HG03280 (cell line): Measurements from ENCODE around the gene PDE4C.

Experiments
- ATAC-seq: cut with Tn5 transposase; IDR thresholded peaks from one replicate; pipeline ENCODE4 v1.9.1; 2021; ENCODE audit warnings: mild to moderate bottlenecking, moderate library complexity; ENCODE audit not compliant: unreplicated experiment

The PDE4C gene

DNA sequence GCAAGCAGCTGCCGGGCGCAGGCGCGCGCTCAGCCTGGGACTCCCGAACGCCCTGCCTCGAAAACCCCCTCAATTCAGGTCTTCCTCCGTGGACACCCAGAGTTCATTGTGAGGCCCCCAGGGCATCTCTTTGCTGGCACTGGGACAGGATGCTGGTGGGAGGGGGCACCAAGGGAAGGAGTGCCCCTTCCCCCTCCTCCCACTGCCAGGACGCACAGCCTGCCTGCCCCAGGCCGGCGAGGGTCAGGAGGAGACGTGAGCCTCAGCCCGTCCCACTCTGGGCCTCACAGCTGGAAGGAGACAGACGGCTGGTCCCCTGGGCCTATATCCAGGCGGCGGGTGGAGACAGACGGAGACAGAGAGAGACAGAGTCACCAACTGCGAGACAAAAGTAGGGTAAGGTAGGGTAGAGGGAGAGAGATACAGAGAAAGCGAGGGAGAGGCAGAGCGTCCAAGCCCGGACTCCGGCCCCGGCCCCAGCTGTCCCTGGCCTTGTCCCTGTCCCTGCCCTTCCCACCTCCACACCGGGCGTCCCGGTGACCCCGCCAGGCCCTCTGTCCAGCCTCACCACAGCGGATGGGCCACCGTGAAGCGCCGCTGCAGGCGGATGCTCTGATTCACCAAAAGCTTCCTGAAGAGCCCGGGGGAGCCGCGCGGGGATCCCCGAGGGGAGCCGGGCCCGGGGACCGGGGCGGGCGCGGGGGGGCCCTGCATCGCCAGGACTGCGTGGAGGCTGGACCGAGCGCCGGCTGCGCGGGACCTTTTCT, at the start of gene PDE4C:
Gene PDE4C, minus strand, starts transcription at position 737 of the 767 bp plus-strand sequence. Its CDS starts 23 bp downstream, at position 714.
- no peak for ATAC-seq

DNA sequence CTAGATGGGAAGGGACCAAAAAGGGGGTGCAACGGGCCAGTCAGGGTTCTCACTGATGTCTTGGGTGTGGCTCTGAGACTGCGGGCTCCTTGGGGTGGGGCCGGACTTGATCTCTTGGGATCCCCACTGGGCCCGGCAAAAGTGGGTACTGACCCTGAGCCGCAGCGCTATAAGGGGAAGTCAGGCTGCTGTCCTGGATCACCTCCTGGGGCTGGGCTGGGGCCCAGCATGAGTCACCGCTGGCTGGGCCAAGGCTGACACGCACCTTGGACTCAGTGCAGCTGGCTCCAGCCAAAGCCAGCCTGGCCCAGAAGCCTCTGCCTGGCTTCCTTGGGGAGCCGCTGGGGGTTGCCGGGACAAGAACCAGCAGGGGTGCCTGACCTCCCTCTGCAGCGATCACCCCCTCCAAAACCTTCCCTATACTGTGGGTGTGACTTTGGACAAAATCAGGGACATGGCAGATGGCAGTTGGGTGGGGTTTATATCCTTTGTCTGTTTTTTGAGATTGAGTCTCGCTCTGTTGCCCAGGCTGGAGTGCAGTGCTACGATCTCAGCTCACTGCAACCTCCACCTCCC, 48.6 kb upstream of the PDE4C start:
- ATAC-seq, result no peak

DNA sequence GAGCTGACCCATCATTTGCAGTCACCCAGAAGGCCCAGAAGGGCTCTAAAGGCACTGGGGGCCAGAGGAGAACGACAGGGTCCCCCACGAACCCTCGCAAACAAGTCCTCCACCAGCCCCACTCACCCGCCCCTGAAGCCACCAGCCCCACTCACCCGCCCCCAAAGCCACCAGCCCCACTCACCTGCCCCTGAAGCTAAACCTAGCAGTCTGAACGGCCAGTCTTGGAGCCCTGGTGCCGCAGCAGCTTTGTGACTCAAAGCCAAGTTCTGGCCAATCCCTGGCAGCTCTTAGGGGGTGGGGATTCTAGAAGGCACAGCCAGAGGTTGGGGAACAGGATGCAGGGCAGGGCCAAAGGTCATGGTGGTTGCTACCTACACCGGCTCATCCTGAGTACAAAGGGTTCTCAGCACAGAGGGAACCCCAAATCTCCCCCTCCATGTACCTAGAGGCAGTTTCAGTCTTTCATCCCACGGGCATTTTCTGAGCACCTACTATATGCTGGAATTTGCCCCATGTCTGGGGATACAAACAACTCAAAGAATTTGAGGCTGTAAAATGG, 48.1 kb upstream of the PDE4C start, which contains the start of gene IQCN:
Gene IQCN, minus strand, starts transcription at position 234 of the 562 bp plus-strand sequence. CDS start 4,974 bp downstream, outside the sequence.
- no peak for ATAC-seq

DNA sequence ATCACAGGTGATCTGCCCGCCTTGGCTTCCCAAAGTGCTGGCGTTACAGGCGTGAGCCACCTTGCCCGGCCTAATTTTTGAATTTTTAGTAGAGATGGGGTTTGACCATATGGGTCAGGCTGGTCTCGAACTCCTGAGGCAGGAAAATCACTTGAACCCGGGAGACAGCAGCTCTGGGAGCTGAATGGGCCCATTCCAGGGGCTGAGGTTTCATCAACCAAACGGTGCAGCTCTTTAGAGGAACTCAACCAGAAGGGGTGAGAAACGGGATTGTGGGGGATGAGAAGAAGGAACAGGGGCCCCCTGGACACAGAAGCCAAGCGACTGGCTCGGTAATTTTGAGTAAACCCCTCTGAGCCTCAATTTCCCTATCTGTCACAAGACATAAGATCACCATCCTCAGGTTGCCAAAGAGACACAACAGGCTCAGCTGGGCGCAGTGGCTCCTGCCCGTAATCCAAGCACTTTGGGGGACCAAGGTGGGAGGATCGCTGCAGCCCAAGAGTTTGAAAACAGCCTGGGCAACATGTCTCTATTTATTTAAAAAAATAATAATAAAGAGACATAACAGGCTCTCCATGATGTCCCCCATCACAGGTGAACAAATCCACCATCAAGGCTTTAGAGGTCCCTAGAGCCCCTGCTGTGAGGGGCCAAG, 47.5 kb upstream of the PDE4C start:
- no peak for ATAC-seq

DNA sequence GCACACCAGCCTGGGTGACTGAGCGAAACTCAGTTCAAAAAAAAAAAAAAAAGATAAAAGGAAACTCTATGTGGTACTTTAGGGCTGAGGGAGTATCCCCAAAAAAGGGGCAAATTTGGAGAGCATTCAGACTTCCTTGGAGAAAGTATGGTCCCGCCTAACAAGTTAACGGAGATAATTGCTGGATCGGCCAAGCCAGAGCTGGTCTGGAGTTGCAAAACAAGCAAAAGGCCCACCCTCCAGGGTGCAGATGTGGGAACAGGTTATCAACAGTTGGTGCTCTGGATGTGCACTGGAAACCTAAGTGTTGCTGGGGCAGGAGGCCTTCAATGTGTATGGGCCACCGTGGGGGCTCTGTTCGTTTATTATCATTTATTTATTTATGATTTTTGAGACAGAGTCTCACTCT, 45.2 kb upstream of the PDE4C start:
- ATAC-seq, result no peak

DNA sequence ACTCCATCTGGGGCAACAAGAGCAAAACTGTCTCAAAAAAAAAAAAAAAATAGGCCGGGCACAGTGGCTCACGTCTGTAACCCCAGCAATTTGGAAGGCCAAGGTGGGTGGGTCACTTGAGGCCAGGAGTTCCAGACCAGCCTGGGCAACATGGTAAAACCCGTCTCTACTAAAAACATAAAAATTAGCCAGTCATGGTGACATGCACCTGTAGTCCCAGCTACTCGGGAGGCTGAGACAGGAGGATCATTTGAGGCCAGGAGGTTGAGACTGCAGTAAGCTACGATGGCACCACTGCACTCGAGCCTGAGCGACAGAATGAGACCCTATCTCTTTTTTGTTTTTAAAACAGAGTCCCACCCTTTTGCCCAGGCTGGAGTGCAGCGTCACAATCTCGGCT, 44.1 kb upstream of the PDE4C start:
- no peak for ATAC-seq

DNA sequence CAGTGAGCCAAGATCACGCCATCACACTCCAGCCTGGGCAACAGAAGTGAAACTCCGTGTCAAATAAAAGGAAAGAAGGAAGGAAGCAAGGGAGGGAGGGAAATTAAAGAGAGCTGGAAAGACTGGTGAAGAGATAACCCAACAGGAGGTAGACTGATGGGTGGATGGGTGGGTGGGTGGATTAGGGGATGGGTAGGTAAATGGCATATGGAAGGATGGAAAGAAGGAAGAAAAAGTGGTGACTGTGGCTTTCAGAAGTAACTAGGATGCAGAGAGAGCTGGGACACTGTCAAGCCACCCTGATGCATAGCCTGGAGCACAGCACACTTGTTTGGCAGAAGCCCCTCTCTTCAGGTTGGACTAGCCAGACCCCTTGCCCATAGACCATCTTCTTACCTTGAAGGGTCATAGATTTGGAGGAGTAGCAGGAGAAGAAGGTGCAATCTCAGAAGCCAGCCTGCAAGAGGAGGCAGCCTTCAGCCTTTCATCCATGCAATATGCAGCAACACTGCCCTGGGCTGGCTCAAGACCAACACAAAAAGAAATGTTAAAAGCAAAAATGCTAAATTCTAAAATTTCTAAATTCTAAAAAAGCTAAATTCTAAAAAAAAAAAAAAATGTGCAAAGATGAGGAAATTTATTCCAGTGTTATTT, 43.0 kb upstream of the PDE4C start:
- no peak for ATAC-seq

DNA sequence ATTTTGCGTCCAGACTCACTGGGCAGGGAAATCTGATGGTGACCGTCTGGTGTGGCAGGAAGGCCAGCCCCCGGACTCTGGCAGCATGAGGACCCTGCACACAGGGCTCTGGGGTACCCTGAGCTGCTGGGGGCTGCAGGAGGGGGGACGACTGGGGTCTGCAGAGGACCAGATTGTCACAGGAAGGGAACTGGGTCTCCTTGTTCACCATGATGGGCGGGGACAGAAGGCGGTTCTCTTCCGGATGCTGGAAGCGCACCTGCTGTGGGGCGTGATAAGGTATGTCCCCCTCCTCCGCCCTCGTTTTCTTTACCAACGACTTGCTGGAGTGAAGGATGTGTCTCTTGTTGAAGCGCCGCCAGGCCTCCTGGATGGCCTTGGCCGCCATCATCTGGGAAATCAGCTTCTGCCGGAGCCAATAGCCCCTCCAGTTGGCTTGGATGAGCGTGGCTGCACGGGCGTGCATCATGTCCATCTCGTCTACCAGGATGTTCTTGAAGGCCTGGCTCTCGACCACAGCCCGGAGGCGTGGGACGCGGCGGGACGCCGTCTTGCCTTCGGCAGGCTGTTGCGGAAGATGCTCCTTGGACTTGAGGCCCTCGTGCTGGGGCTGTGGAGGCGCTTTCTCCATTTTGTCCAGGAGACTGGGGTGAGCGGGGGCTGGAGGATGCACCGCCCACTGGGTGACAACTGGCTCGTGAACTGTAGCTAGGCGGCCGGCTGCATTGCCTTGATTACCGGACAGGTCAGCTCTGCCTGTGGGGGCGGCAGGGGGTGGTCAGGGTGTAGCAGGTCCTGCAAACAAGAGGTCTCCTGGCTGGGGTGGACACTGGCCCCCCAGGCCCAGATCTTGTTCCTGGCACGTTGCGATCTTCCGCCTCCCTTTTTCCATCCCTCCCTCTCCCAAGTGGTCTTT, 40.8 kb upstream of the PDE4C start:
- ATAC-seq, result no peak

DNA sequence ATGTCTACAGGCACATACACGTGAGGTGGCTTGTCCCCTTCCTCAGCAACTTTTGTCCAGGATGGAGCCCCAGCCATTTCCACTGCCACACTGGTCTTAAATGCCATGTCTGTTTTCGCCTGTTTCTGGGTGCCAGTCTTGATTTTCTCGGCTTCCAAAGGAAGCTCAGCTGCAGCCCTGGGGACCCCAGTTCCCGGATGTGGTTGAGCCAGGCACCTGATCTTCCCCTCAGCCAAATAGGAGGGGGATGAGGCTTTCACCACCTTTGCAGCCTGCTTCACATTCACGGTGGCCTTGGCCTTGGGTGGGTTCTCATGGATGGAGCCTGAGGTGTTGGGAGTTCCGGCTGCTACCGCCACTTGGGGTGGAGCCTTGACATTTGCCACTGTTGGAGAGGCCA, 39.3 kb upstream of the PDE4C start:
- ATAC-seq, result no peak

DNA sequence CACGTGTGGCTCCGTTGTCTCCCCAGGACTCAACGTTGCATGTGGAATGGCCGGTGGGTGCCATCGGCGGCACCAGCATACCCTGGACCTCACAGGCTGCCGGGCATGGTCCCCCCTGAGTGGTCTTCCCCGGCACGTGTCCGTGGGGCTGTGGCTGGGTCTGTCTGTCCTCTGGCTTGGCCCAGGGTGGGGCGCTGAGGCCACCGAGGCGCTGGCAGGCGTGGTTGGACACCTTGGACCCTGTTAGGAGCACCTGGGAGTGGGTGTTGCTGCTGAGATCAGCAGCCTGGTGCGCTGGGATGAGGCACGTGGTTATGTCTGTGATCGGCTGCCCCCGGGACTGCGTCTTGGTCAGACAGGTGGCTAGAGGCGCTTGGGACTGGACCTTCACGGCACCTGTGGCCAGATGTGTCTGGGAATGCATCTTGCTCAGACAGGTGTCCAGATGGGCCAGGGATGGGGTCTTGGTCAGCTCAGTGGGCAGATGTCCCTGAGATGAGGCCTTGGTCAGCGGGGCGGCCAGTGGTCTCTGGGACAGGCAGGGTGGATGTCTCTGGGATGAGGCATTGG, 38.8 kb upstream of the PDE4C start:
- ATAC-seq, result no peak

DNA sequence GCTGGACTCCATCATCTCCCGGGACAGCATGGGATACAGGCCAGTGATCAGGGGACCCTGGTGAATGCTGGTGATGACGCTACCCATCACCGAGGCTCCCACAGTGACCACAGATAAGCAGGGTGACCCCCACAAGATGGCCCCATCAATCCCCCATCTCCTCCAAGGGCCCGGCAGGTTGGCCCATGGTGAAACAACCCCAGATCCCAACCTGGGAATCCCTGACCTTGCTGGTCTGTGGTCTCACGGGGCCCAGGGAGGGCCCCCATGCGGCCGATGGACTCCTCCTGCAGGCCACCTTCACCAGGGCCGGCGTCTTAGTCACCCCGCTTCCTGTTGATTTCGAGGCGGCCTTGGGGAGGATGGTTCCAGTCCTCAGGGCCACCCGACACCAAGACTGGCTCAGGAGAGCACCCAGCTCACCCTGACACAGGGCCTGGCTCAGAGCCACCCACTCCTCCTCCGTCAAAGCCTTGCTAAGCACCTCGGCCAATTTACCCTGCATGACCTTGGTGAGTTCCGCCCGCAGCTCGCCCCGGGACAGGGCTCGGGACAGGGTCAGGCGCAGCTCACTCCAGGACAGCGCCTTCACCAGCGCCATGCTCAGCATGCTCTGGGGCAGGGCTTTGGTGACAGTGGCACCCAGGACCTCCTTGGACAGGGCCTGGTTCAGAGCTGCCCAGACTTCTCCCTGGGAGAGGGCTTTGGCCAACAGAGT, 38.1 kb upstream of the PDE4C start:
- ATAC-seq, result no peak

DNA sequence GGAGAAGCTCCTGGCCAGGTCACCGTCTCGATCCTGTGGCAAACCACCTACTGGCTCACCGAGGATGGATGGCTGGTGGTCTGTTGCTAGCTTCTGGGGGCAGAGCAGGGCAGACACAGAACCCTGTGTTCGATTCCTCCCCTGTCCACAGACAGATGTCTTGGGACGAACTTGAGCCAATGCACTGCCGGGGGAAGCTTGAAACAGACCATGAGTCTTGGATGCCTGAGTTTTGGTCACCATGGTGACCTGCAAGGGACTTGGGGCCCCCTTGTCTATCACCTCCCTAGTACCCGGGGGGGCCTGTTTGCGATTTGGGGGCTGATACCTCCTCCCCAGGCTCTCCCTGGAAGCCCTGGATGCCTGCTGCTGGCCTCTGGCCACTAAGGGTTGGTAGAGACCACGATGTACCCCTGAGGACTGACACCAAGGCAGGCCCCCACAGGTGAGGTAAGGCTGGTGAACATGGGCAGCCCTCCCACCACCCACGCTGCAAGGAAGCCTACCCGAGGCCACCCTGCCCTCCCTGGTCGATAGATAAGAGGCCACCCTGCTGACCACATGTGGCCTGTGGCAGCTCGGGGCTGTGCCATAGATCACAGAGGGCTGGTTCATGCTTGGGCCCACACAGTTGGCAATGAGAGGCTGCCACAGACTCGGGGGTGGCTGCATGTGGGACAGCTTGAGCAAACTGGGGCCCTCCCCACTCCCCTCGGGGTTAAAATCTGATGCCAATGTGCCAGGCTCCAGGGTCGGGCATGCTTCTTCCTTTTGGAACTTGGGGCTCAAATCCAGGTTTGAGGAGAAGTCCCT, 37.3 kb upstream of the PDE4C start:
- no peak for ATAC-seq

DNA sequence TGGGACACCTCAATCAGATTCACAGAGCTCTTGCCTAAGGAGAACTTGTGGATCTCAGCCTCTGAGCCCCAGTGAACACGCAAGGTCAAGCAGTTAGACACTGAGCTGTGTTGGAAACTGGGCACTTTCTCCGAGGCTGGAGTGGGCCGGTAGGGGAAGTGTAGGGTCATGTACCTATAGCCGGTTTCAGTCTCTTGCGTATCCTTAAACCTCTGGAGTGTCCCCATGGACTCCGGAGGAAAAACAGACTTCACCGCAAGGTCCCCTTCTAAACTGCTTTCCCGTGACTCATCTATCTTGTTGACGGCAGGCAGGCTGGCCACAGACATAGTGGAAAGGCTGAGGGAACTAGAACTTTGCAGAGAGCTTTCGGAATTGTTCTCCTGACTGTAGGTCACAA, 36.7 kb upstream of the PDE4C start:
- ATAC-seq, result no peak

DNA sequence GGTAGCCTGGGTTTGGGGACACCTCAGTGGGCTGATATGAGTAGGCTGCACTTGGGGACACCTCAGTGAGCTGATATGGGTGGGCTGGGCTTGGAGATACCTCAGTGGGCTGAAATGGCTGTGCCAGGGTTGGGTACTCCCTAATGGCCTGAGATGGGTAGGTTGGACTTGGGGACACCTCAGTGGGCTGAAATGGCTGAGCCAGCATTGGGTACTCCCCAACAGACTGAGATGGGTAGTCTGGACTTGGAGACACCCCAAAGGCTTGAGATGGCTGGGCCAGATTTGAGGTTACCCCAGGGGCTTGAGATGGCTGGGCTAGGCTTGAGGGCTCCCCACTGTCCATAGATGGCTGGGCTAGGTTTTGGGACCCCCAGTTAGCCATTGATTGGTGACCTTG, 35.9 kb upstream of the PDE4C start:
- no peak for ATAC-seq

DNA sequence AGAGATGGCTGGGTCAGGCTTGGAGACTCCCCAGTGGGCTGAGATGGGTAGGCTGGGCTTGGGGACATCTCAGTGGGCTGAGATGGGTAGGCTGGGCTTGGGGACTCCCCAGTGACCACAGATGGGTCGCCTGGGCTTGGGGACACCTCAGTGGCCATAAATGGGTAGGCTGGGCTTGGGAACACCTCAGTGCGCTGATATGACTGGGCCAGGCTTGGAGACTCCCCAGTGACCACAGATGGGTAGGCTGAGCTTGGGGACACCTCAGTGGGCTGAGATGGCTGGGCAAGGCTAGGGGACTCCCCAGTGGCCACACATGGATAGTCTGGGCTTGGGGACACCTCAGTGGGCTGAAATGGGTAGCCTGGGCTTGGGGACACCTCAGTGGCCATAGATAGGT, 35.2 kb upstream of the PDE4C start:
- ATAC-seq, result no peak

DNA sequence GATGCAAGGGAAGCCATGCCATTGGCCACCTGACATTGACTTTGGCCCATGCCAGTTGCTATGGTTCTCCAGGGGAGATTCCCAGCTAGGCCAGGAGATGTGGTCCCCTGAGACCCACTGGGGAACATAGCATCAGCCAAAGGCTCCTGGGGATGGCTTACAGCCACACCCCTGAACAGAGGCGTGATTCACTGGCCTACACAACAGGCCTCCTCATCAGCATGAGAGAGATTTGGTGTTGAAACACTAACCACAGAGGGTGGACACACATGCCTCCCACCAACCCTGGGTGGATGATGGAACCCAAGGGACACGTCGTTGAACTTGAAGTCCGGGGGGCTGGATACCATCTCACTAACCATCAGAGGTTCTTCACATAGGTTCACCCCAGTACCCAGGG, 33.7 kb upstream of the PDE4C start:
- no peak for ATAC-seq

DNA sequence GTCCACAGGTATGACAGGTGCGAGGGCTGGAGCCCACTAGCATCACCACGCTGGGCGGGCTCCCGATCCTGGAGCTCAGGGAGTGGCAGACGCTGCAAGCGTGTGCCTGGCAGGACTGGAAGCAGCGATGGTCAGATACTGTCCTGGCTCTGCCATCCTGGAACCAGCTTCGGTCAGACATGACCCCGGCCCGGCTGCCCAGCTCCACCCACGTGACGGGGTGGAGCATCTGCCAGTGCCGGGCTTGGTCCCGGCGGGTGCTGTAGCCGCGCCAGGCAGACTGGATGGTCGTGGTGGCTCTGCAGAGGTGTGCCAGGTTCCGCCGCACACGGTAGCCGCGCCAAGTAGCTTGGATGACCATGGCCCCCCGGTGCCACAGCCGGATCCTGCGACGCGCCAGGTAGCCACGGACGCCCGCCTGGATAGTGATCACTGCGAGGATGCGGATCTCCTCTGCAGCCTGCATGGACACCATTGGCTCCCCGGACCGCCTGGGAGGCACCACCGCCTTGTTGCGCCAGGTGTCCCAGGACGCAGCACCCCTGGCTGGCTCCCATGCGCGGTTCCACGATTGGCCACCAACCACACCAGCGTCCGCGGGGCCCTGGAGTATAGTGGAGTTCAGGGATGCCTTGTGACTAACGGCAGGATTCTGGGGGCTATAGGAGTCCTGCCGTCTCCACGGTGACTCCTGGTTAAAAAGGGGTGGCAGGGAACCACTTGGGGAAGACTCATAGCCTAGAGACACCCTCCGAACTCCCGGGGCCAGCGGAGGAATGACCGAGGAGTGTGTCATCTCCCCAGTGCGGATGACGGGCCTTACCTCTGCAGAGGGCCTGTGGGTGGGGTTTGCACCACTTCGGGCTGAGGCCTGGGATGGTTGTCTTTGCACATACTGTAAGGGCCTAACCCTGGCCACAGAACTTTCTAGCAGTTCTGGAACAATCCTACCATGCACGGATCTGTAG, 31.5 kb upstream of the PDE4C start:
- no peak for ATAC-seq
